SK-N-SH treated with all-trans-retinoic acid at 6 μM for 48 hours (cell line): ENCODE results near the gene HERPUD2.
"Not testable (repeated sequence)": the region's sequence is repeated elsewhere in the genome, so short reads cannot be mapped to it uniquely, and the experiment has no call there.

Source experiments
- ATAC-seq: fragments of 200-7000 bp; cut with Tn5 transposase; 3 replicates; pipeline ENCODE4 v1.9.1; 2020; ENCODE audit warnings: mild to moderate bottlenecking, moderate library complexity
- ARNTL ChIP-seq: fragments of 450-650 bp; formaldehyde crosslinking; IDR thresholded peaks from 2 replicates; pipeline ENCODE4 v1.5.0; 2020; ENCODE audit warnings: low read depth, mild to moderate bottlenecking, moderate library complexity, borderline replicate concordance
- BACH2 ChIP-seq: fragments of 250-450 bp; sonication (Bioruptor Pico); IDR thresholded peaks from 2 replicates; pipeline ENCODE4 v1.9.0; 2021; ENCODE audit warnings: mild to moderate bottlenecking, borderline replicate concordance
- ESRRG ChIP-seq: fragments of 250-450 bp; sonication (Bioruptor Pico); IDR thresholded peaks from 2 replicates; pipeline ENCODE4 v1.6.1; 2021; ENCODE audit warnings: mild to moderate bottlenecking
- GLIS3 ChIP-seq: fragments of 250-450 bp; sonication (Bioruptor Pico); IDR thresholded peaks from 2 replicates; pipeline ENCODE4 v1.5.0; 2020; ENCODE audit warnings: mild to moderate bottlenecking, moderate library complexity
- OSR1 ChIP-seq: fragments of 250-450 bp; sonication (Bioruptor Pico); IDR thresholded peaks from 2 replicates; pipeline ENCODE4 v1.8.0; 2022; ENCODE audit warnings: moderate library complexity, mild to moderate bottlenecking, inconsistent platforms
- PPARA ChIP-seq: fragments of 250-450 bp; sonication (Bioruptor Pico); IDR thresholded peaks from 2 replicates; pipeline ENCODE4 v1.5.0; 2020; ENCODE audit warnings: mild to moderate bottlenecking, borderline replicate concordance
- RARB ChIP-seq: fragments of 250-450 bp; sonication (Bioruptor Pico); IDR thresholded peaks from 2 replicates; pipeline ENCODE4 v1.8.0; 2021; ENCODE audit warnings: mild to moderate bottlenecking, moderate library complexity
- TCF4 ChIP-seq: fragments of 250-450 bp; sonication (Bioruptor Pico); IDR thresholded peaks from 2 replicates; pipeline ENCODE4 v1.8.0; 2021; ENCODE audit warnings: mild to moderate bottlenecking, moderate library complexity, borderline replicate concordance
- TOX ChIP-seq: fragments of 250-450 bp; sonication (Bioruptor Pico); IDR thresholded peaks from 2 replicates; pipeline ENCODE4 v1.8.0; 2021; ENCODE audit warnings: mild to moderate bottlenecking, moderate library complexity, borderline replicate concordance
- ZC3H10 ChIP-seq: fragments of 250-450 bp; sonication (Bioruptor Pico); IDR thresholded peaks from 2 replicates; pipeline ENCODE4 v1.5.1; 2021; ENCODE audit warnings: mild to moderate bottlenecking, moderate library complexity
- ZFP3 ChIP-seq: fragments of 250-450 bp; sonication (Bioruptor Pico); IDR thresholded peaks from 2 replicates; pipeline ENCODE4 v1.5.0; 2020; ENCODE audit warnings: mild to moderate bottlenecking, moderate library complexity
- ZFP30 ChIP-seq: fragments of 450-650 bp; formaldehyde crosslinking; IDR thresholded peaks from 2 replicates; pipeline ENCODE4 v1.5.0; 2022; ENCODE audit warnings: mild to moderate bottlenecking, moderate library complexity
- ZNF565 ChIP-seq: fragments of 450-650 bp; formaldehyde crosslinking; conservative IDR thresholded peaks from 2 replicates; pipeline ENCODE4 v1.5.0; 2020; ENCODE audit warnings: low read depth, mild to moderate bottlenecking, moderate library complexity
- ZNF70 ChIP-seq: fragments of 450-650 bp; formaldehyde crosslinking; IDR thresholded peaks from 2 replicates; pipeline ENCODE4 v1.5.0; 2020; ENCODE audit warnings: mild to moderate bottlenecking, moderate library complexity
- ZNF8 ChIP-seq: fragments of 450-650 bp; formaldehyde crosslinking; IDR thresholded peaks from 2 replicates; pipeline ENCODE4 v1.5.0; 2020; ENCODE audit warnings: mild to moderate bottlenecking, moderate library complexity
- TF ChIP-seq, protein P1 (sequence below): fragments of 250-450 bp; sonication (Bioruptor Pico); IDR thresholded peaks from 2 replicates; pipeline ENCODE4 v1.5.0; 2020; ENCODE audit warnings: mild to moderate bottlenecking, moderate library complexity
- TF ChIP-seq, protein P2 (sequence below): fragments of 250-450 bp; sonication (Bioruptor Pico); IDR thresholded peaks from 2 replicates; pipeline ENCODE4 v1.5.1; 2021; ENCODE audit warnings: mild to moderate bottlenecking, moderate library complexity
- TF ChIP-seq, protein P3 (sequence below): fragments of 250-450 bp; sonication (Bioruptor Pico); IDR thresholded peaks from 2 replicates; pipeline ENCODE4 v1.8.0; 2020; ENCODE audit warnings: mild to moderate bottlenecking, moderate library complexity, borderline replicate concordance
- TF ChIP-seq, protein P4 (sequence below): fragments of 250-450 bp; sonication (Bioruptor Pico); IDR thresholded peaks from 2 replicates; pipeline ENCODE4 v1.5.1; 2020; ENCODE audit warnings: low read depth, mild to moderate bottlenecking, moderate library complexity
- TF ChIP-seq, protein P5 (sequence below): fragments of 250-450 bp; sonication (Bioruptor Pico); IDR thresholded peaks from 2 replicates; pipeline ENCODE4 v1.8.0; 2021; ENCODE audit warnings: low read depth, mild to moderate bottlenecking, moderate library complexity, borderline replicate concordance

Gene HERPUD2

DNA sequence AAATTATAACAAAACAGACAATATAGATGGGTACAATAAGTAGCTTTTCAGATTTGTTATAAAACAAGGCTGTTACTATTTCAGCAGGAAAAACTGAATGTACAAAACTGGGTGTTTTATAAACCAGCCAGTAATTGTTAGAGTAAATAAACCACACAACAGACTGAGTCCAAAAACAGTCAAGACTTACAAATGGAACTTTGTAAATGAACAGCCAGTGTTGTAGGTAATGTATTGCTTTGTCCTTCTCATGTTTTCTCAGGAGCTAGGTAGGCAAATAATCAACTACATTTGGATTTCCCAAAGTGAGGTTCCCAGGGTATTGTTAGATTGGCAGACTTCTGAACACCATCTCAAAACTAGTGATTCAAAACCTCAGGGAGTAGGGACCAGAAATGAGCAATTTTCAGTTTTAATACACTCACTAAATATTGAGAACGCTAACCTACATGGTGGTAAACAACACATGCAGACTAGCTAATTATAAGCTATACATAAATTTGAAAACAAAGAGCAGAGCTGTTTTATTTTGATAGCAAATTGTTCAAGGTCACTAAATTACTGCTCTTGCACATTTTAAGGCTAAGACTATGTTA lies 36.2 kb downstream of the HERPUD2 start:
- TF ChIP-seq BACH2 (CRISPR knock-in tag), result no peak
- no peak for TF ChIP-seq ZFP30 (CRISPR knock-in tag)
- no peak for TF ChIP-seq PPARA (CRISPR knock-in tag)
- no peak for TF ChIP-seq ESRRG (CRISPR knock-in tag)
- no peak for TF ChIP-seq ZNF8 (CRISPR knock-in tag)
- no peak for TF ChIP-seq ARNTL
- TF ChIP-seq GLIS3, result no peak
- TF ChIP-seq, protein P1, sequence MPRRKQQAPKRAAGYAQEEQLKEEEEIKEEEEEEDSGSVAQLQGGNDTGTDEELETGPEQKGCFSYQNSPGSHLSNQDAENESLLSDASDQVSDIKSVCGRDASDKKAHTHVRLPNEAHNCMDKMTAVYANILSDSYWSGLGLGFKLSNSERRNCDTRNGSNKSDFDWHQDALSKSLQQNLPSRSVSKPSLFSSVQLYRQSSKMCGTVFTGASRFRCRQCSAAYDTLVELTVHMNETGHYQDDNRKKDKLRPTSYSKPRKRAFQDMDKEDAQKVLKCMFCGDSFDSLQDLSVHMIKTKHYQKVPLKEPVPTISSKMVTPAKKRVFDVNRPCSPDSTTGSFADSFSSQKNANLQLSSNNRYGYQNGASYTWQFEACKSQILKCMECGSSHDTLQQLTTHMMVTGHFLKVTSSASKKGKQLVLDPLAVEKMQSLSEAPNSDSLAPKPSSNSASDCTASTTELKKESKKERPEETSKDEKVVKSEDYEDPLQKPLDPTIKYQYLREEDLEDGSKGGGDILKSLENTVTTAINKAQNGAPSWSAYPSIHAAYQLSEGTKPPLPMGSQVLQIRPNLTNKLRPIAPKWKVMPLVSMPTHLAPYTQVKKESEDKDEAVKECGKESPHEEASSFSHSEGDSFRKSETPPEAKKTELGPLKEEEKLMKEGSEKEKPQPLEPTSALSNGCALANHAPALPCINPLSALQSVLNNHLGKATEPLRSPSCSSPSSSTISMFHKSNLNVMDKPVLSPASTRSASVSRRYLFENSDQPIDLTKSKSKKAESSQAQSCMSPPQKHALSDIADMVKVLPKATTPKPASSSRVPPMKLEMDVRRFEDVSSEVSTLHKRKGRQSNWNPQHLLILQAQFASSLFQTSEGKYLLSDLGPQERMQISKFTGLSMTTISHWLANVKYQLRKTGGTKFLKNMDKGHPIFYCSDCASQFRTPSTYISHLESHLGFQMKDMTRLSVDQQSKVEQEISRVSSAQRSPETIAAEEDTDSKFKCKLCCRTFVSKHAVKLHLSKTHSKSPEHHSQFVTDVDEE (CRISPR knock-in tag), result no peak
- TF ChIP-seq ZC3H10 (CRISPR knock-in tag), result no peak
- TF ChIP-seq, protein P2, sequence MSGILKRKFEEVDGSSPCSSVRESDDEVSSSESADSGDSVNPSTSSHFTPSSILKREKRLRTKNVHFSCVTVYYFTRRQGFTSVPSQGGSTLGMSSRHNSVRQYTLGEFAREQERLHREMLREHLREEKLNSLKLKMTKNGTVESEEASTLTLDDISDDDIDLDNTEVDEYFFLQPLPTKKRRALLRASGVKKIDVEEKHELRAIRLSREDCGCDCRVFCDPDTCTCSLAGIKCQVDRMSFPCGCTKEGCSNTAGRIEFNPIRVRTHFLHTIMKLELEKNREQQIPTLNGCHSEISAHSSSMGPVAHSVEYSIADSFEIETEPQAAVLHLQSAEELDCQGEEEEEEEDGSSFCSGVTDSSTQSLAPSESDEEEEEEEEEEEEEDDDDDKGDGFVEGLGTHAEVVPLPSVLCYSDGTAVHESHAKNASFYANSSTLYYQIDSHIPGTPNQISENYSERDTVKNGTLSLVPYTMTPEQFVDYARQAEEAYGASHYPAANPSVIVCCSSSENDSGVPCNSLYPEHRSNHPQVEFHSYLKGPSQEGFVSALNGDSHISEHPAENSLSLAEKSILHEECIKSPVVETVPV (CRISPR knock-in tag), result no peak
- TF ChIP-seq, protein P3, sequence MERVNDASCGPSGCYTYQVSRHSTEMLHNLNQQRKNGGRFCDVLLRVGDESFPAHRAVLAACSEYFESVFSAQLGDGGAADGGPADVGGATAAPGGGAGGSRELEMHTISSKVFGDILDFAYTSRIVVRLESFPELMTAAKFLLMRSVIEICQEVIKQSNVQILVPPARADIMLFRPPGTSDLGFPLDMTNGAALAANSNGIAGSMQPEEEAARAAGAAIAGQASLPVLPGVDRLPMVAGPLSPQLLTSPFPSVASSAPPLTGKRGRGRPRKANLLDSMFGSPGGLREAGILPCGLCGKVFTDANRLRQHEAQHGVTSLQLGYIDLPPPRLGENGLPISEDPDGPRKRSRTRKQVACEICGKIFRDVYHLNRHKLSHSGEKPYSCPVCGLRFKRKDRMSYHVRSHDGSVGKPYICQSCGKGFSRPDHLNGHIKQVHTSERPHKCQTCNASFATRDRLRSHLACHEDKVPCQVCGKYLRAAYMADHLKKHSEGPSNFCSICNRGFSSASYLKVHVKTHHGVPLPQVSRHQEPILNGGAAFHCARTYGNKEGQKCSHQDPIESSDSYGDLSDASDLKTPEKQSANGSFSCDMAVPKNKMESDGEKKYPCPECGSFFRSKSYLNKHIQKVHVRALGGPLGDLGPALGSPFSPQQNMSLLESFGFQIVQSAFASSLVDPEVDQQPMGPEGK, result no peak
- TF ChIP-seq, protein P4, sequence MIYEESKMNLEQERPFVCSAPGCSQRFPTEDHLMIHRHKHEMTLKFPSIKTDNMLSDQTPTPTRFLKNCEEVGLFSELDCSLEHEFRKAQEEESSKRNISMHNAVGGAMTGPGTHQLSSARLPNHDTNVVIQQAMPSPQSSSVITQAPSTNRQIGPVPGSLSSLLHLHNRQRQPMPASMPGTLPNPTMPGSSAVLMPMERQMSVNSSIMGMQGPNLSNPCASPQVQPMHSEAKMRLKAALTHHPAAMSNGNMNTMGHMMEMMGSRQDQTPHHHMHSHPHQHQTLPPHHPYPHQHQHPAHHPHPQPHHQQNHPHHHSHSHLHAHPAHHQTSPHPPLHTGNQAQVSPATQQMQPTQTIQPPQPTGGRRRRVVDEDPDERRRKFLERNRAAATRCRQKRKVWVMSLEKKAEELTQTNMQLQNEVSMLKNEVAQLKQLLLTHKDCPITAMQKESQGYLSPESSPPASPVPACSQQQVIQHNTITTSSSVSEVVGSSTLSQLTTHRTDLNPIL (CRISPR knock-in tag), result no peak
- TF ChIP-seq TOX, result no peak
- ATAC-seq, result no peak

DNA sequence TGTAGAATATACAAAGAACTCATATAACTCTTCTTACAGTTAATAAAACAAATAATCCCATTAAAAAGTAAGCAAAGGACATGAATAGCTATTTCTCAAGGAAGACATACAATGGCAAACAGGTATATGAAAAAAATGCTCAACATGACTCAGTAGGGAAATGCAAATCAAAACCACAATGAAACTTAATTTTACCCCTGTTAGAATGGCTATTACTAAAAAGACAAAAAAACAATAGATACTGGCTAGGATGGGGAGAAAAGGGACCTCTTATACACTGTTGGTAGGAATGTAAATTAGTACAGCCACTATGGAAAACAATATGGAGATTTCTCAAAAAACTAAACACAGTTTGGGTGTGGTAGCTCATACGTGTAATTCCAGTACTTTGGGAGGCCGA lies 37.8 kb downstream of the HERPUD2 start:
- ATAC-seq, result no peak
- no peak for TF ChIP-seq BACH2 (CRISPR knock-in tag)
- TF ChIP-seq ZFP3 (CRISPR knock-in tag), result no peak
- TF ChIP-seq, protein P5, sequence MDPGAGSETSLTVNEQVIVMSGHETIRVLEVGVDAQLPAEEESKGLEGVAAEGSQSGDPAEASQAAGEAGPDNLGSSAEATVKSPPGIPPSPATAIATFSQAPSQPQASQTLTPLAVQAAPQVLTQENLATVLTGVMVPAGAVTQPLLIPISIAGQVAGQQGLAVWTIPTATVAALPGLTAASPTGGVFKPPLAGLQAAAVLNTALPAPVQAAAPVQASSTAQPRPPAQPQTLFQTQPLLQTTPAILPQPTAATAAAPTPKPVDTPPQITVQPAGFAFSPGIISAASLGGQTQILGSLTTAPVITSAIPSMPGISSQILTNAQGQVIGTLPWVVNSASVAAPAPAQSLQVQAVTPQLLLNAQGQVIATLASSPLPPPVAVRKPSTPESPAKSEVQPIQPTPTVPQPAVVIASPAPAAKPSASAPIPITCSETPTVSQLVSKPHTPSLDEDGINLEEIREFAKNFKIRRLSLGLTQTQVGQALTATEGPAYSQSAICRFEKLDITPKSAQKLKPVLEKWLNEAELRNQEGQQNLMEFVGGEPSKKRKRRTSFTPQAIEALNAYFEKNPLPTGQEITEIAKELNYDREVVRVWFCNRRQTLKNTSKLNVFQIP, result no peak
- TF ChIP-seq ARNTL, result no peak
- TF ChIP-seq RARB, result no peak
- no peak for TF ChIP-seq ZC3H10 (CRISPR knock-in tag)
- no peak for TF ChIP-seq ZNF70 (CRISPR knock-in tag)
- TF ChIP-seq, protein P4 (CRISPR knock-in tag), result no peak
- no peak for TF ChIP-seq GLIS3
- TF ChIP-seq ZFP30 (CRISPR knock-in tag), result no peak
- TF ChIP-seq, protein P2 (CRISPR knock-in tag), result no peak
- no peak for TF ChIP-seq TOX
- no peak for TF ChIP-seq TCF4 (CRISPR knock-in tag)
- TF ChIP-seq OSR1, result no peak
- no peak for TF ChIP-seq ZNF565 (CRISPR knock-in tag)
- TF ChIP-seq ESRRG (CRISPR knock-in tag), result no peak
- no peak for TF ChIP-seq ZNF8 (CRISPR knock-in tag)
- TF ChIP-seq, all 23 proteins: peak for 0

DNA sequence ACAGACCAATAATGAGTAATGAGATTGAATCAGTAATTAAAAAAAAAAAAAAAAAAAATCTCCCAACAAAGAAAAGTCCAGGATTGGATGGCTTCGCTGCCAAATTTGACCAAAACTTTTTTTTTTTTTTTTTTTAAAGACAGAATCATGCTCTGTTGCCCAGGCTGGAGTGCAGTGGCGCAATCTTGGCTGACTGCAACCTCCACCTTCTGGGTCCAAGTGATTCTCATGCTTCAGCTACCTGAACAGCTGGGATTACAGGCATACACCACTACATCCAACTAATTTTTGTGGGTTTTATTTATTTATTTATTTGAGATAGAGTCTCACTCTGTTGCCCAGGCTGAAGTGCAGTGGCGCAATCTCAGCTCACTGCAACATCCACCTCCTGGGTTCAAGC lies 40.4 kb downstream of the HERPUD2 start:
- not testable (repeated sequence) for ATAC-seq
